Measurements from ENCODE around the gene TOB2.
"Not testable (repeated sequence)": the region's sequence is repeated elsewhere in the genome, so short reads cannot be mapped to it uniquely, and the experiment has no call there.

Gene TOB2

DNA sequence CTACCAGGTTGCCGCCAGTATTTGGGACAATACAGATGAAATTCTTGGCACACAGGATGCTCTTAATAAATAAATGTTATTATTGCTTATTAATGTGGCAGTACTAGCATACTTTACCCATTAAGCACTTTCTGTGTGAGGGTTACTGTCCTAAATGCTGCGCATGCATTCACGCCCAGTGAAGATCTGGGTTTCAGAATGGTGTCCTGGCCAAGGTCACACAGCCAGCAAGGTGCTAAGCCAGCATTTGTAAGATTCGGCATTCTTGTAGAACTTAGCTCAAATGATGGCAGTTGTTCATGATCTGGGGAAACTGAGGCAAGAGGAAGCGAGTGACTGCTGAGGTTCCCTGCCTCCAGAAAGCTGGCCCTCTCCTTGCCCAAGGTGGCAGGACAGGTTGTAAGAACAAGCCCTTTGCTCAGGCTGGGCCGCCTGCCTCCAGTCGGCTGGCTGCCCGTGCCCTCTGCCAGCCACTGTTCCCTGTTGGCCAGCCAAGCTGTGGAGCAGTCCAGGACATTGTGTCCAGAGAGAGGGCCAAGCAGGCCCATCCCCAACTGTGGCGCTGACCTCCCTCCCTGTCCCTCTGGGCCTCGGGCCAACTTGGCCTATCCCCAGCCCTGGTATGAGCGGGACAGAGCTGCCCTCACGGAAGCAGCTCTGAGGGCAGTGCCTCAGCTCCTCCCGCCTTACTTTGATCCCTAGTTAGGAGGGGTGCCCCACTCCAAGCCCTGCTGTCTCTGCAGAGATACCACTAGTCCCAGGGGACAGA is 28.8 kb downstream of the TOB2 start:
- Histone ChIP-seq H3K4me3 (ENCODE audit: low read depth, low read length) (no peak overlapping the region), H3K4me1 (ENCODE audit: control insufficient read depth, insufficient read depth, low read length) (peaks cover 11% of the 10 kb centered on the region), H3K27ac (ENCODE audit: low read depth, low read length) (no peak overlapping the region), H3K27me3 (ENCODE audit: control insufficient read depth, insufficient read depth, low read length) (no peaks in the 10 kb centered on the region), H3K9me3 (ENCODE audit: control insufficient read depth, insufficient read depth, low read depth, low read length) (no peaks in the 10 kb centered on the region), H3K9ac (ENCODE audit: low read length) (no peak overlapping the region), H3K36me3 (ENCODE audit: control insufficient read depth, insufficient read depth, low read length) (no peaks in the 10 kb centered on the region)

DNA sequence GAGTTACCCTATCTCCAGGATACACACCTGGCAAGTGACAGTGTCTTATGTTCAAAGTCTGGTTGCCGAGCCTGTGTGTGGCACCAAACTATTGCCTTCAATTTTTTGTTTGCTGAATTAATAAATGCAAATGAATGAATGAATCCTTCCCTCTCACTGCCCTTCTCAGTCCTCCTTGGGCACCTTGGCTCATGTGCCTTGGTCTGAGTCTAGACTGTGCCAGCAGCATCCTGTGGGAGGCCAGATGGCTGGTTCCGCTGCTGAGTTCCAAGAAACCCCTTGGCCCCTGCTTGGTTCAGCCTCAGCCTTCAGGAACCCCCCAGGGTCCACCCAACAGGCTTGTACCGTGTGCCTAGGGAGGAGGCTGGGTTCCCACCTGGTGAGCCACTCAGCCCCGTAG is 31.0 kb downstream of the TOB2 start:
- peaks cover 24% of the 10 kb centered on the region for H3K4me1 ChIP-seq (ENCODE audit: control insufficient read depth, insufficient read depth, low read length)
- no peak overlapping the region for H3K4me3 ChIP-seq (ENCODE audit: low read depth, low read length)
- no peaks in the 10 kb centered on the region for H3K36me3 ChIP-seq (ENCODE audit: control insufficient read depth, insufficient read depth, low read length)
- H3K27me3 ChIP-seq (ENCODE audit: control insufficient read depth, insufficient read depth, low read length), result no peaks in the 10 kb centered on the region
- H3K27ac ChIP-seq (ENCODE audit: low read depth, low read length), result no peak overlapping the region
- no peak overlapping the region for H3K9ac ChIP-seq (ENCODE audit: low read length)
- no peaks in the 10 kb centered on the region for H3K9me3 ChIP-seq (ENCODE audit: control insufficient read depth, insufficient read depth, low read depth, low read length)

- Histone ChIP-seq H3K9me3 (ENCODE audit: control insufficient read depth, insufficient read depth, low read depth, low read length) (no peaks in the 10 kb centered on the region), H3K27ac (ENCODE audit: low read depth, low read length) (no peak overlapping the region), H3K27me3 (ENCODE audit: control insufficient read depth, insufficient read depth, low read length) (no peaks in the 10 kb centered on the region), H3K4me3 (ENCODE audit: low read depth, low read length) (no peak overlapping the region), H3K9ac (ENCODE audit: low read length) (no peak overlapping the region), H3K36me3 (ENCODE audit: control insufficient read depth, insufficient read depth, low read length) (no peaks in the 10 kb centered on the region), H3K4me1 (ENCODE audit: control insufficient read depth, insufficient read depth, low read length) (peaks cover 24% of the 10 kb centered on the region)
These were observed 35.4 kb downstream of the TOB2 start for GRCh38 chr22:41411021-41411851.

- Histone ChIP-seq H3K4me1 (ENCODE audit: control insufficient read depth, insufficient read depth, low read length) (peaks cover 24% of the 10 kb centered on the region), H3K27ac (ENCODE audit: low read depth, low read length) (no peak overlapping the region), H3K9me3 (ENCODE audit: control insufficient read depth, insufficient read depth, low read depth, low read length) (no peaks in the 10 kb centered on the region), H3K27me3 (ENCODE audit: control insufficient read depth, insufficient read depth, low read length) (no peaks in the 10 kb centered on the region), H3K36me3 (ENCODE audit: control insufficient read depth, insufficient read depth, low read length) (no peaks in the 10 kb centered on the region), H3K9ac (ENCODE audit: low read length) (no peak overlapping the region), H3K4me3 (ENCODE audit: low read depth, low read length) (no peak overlapping the region)
These were observed 36.3 kb downstream of the TOB2 start for GRCh38 chr22:41410311-41410751.

DNA sequence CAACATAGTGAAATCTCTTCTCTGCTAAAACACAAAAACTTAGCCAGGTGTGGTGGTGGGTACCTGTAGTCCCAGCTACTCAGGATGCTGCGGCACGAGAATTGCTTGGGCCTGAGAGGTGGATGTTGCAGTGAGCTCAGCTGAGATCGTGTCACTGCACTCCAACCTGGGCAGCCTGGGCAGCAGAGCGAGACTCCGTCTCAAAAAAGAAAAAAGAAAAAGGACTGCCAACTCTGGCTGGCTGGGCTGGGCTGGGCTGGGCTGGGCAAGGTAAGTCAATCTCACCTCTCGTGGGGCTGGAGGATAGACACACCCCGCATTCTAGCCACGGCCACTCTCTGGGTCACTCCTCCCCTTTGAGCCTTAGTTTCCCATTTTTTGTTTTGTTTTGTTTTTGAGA is 37.9 kb downstream of the TOB2 start:
- H3K9me3 ChIP-seq (ENCODE audit: control insufficient read depth, insufficient read depth, low read depth, low read length), result no peaks in the 10 kb centered on the region
- no peak overlapping the region for H3K27ac ChIP-seq (ENCODE audit: low read depth, low read length)
- no peak overlapping the region for H3K9ac ChIP-seq (ENCODE audit: low read length)
- H3K4me1 ChIP-seq (ENCODE audit: control insufficient read depth, insufficient read depth, low read length), result peaks cover 16% of the 10 kb centered on the region
- H3K36me3 ChIP-seq (ENCODE audit: control insufficient read depth, insufficient read depth, low read length), result no peaks in the 10 kb centered on the region
- no peak overlapping the region for H3K4me3 ChIP-seq (ENCODE audit: low read depth, low read length)
- H3K27me3 ChIP-seq (ENCODE audit: control insufficient read depth, insufficient read depth, low read length), result no peaks in the 10 kb centered on the region

DNA sequence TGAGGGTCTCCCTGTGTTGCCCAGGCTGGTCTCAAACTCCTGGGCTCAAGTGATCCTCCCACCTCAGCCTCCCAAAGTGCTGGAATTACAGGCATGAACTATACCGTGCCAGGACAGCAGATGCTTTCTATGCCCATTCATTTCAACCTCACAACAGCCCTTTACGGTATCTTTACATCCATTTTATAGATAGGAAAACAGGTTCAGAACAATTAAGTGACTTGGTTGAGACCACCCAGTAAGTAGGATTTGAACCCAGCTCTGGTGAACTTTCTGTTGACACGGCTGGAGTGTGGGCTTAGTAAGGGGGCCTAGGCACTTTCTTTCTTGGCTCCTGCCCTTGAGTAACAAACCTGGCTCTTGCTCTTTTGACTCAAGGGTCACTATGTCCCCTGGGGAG is 39.2 kb downstream of the TOB2 start:
- Histone ChIP-seq H3K4me1 (ENCODE audit: control insufficient read depth, insufficient read depth, low read length) (peaks cover 10% of the 10 kb centered on the region), H3K9me3 (ENCODE audit: control insufficient read depth, insufficient read depth, low read depth, low read length) (no peaks in the 10 kb centered on the region), H3K4me3 (ENCODE audit: low read depth, low read length) (no peak overlapping the region), H3K36me3 (ENCODE audit: control insufficient read depth, insufficient read depth, low read length) (no peaks in the 10 kb centered on the region), H3K27ac (ENCODE audit: low read depth, low read length) (no peak overlapping the region), H3K27me3 (ENCODE audit: control insufficient read depth, insufficient read depth, low read length) (no peaks in the 10 kb centered on the region), H3K9ac (ENCODE audit: low read length) (no peak overlapping the region)

DNA sequence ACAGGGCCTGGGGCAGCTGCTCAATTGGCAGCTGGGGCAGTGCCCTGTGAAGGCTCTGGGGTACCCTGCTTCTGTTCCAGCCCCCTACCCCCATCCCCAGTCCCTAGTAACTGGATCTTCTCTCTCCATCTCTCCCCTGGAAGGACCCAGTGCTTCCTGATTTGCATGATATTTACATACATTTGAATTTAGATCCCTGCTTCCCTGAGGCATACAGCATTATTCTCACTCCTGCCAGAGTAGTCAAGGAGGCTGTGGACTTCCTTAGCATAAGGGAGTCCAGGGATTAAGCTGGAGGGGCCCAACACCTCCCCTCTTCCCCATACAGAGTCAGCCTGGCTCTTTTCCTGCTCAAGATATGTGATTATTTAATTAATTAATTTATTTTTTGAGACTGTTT is 40.2 kb downstream of the TOB2 start:
- Histone ChIP-seq H3K36me3 (ENCODE audit: control insufficient read depth, insufficient read depth, low read length) (no peaks in the 10 kb centered on the region), H3K4me3 (ENCODE audit: low read depth, low read length) (no peak overlapping the region), H3K9ac (ENCODE audit: low read length) (no peak overlapping the region), H3K4me1 (ENCODE audit: control insufficient read depth, insufficient read depth, low read length) (peaks cover 5% of the 10 kb centered on the region), H3K27me3 (ENCODE audit: control insufficient read depth, insufficient read depth, low read length) (no peaks in the 10 kb centered on the region), H3K9me3 (ENCODE audit: control insufficient read depth, insufficient read depth, low read depth, low read length) (no peaks in the 10 kb centered on the region), H3K27ac (ENCODE audit: low read depth, low read length) (no peak overlapping the region)

- Histone ChIP-seq H3K36me3 (ENCODE audit: control insufficient read depth, insufficient read depth, low read length) (no peaks in the 10 kb centered on the region), H3K4me3 (ENCODE audit: low read depth, low read length) (no peak overlapping the region), H3K9ac (ENCODE audit: low read length) (no peak overlapping the region), H3K9me3 (ENCODE audit: control insufficient read depth, insufficient read depth, low read depth, low read length) (no peaks in the 10 kb centered on the region), H3K4me1 (ENCODE audit: control insufficient read depth, insufficient read depth, low read length) (no peaks in the 10 kb centered on the region), H3K27me3 (ENCODE audit: control insufficient read depth, insufficient read depth, low read length) (no peaks in the 10 kb centered on the region), H3K27ac (ENCODE audit: low read depth, low read length) (no peak overlapping the region)
These were observed 41.0 kb downstream of the TOB2 start for GRCh38 chr22:41405588-41405987.

GRCh38 chr22:41403532-41404318 is 42.9 kb downstream of the TOB2 start:
- no peak overlapping the region for H3K9ac ChIP-seq (ENCODE audit: low read length)
- no peaks in the 10 kb centered on the region for H3K9me3 ChIP-seq (ENCODE audit: control insufficient read depth, insufficient read depth, low read depth, low read length)
- no peaks in the 10 kb centered on the region for H3K4me1 ChIP-seq (ENCODE audit: control insufficient read depth, insufficient read depth, low read length)
- no peaks in the 10 kb centered on the region for H3K36me3 ChIP-seq (ENCODE audit: control insufficient read depth, insufficient read depth, low read length)
- H3K27ac ChIP-seq (ENCODE audit: low read depth, low read length), result no peak overlapping the region
- no peak overlapping the region for H3K4me3 ChIP-seq (ENCODE audit: low read depth, low read length)
- H3K27me3 ChIP-seq (ENCODE audit: control insufficient read depth, insufficient read depth, low read length), result no peaks in the 10 kb centered on the region

DNA sequence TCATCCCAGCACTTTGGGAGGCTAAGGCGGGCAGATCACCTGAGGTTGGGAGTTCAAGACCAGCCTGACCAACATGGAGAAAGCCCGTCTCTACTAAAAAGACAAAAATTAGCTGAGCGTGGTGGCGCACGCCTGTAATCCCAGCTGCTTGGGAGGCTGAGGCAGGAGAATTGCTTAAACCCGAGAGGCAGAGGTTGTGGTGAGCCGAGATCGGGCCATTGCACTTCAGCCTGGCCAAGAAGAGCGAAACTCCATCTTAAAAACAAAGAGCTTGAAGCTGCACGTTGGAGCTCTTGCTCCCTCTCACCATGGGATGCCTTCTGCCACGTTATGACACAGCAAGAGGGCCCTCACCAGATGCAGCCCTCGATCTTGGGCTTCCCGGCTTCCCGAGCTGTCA is 43.8 kb downstream of the TOB2 start:
- not testable (repeated sequence) for H3K4me1 ChIP-seq (ENCODE audit: control insufficient read depth, insufficient read depth, low read length); H3K36me3 ChIP-seq (ENCODE audit: control insufficient read depth, insufficient read depth, low read length); H3K4me3 ChIP-seq (ENCODE audit: low read depth, low read length)

More for the DNA sequence above, 43.8 kb downstream of the TOB2 start:
- H3K27ac ChIP-seq (ENCODE audit: low read depth, low read length); H3K9me3 ChIP-seq (ENCODE audit: control insufficient read depth, insufficient read depth, low read depth, low read length); H3K9ac ChIP-seq (ENCODE audit: low read length); H3K27me3 ChIP-seq (ENCODE audit: control insufficient read depth, insufficient read depth, low read length): not testable (repeated sequence)
